Activated T-helper 1 cell treated with Interleukin-2 at 50 U/mL for 16 hours (primary cell): ENCODE measurements around the gene SRGAP2C.
"Not testable (repeated sequence)": the region's sequence is repeated elsewhere in the genome, so short reads cannot be mapped to it uniquely, and the experiment has no call there.

Experiments used
- DNase-seq: peaks from one replicate; pipeline ENCODE4 v3.0.0-alpha.2; 2020; ENCODE audit warnings: low read depth

SRGAP2C gene

GRCh38 chr1:121279548-121279898, 94.7 kb downstream of the SRGAP2C start:
- DNase-seq: not testable (repeated sequence)

- DNase-seq: not testable (repeated sequence)
Observed at GRCh38 chr1:121280699-121281317, 96.0 kb downstream of the SRGAP2C start.

GRCh38 chr1:121281480-121281879, 96.7 kb downstream of the SRGAP2C start:
- DNase-seq: not testable (repeated sequence)

GRCh38 chr1:121283587-121284180, 98.9 kb downstream of the SRGAP2C start:
- DNase-seq: not testable (repeated sequence)

GRCh38 chr1:121292590-121292989, 107.8 kb downstream of the SRGAP2C start:
- not testable (repeated sequence) for DNase-seq

- not testable (repeated sequence) for DNase-seq
Observed at GRCh38 chr1:121293263-121294204, 108.8 kb downstream of the SRGAP2C start.

GRCh38 chr1:121294205-121294570, 109.4 kb downstream of the SRGAP2C start:
- DNase-seq: not testable (repeated sequence)

GRCh38 chr1:121296563-121296962, 111.8 kb downstream of the SRGAP2C start:
- not testable (repeated sequence) for DNase-seq

- not testable (repeated sequence) for DNase-seq
Observed at GRCh38 chr1:121298529-121298928, 113.8 kb downstream of the SRGAP2C start.

GRCh38 chr1:121299514-121300149, 114.9 kb downstream of the SRGAP2C start:
- not testable (repeated sequence) for DNase-seq

GRCh38 chr1:121301876-121302275, 117.1 kb downstream of the SRGAP2C start:
- not testable (repeated sequence) for DNase-seq

GRCh38 chr1:121307759-121308158, 123.0 kb downstream of the SRGAP2C start:
- DNase-seq: not testable (repeated sequence)

- DNase-seq: not testable (repeated sequence)
Observed at GRCh38 chr1:121315509-121315908, 130.7 kb downstream of the SRGAP2C start.

GRCh38 chr1:121316081-121316480, 131.3 kb downstream of the SRGAP2C start:
- not testable (repeated sequence) for DNase-seq

- not testable (repeated sequence) for DNase-seq
Observed at GRCh38 chr1:121317491-121318468, 133.0 kb downstream of the SRGAP2C start.

GRCh38 chr1:121318687-121319086, 133.9 kb downstream of the SRGAP2C start:
- not testable (repeated sequence) for DNase-seq

- not testable (repeated sequence) for DNase-seq
Observed at GRCh38 chr1:121321660-121322059, 136.9 kb downstream of the SRGAP2C start.

- DNase-seq: not testable (repeated sequence)
Observed at GRCh38 chr1:121324726-121325125, 140.0 kb downstream of the SRGAP2C start.

GRCh38 chr1:121332141-121332540, 147.4 kb downstream of the SRGAP2C start:
- DNase-seq: not testable (repeated sequence)

GRCh38 chr1:121332599-121333562, 148.1 kb downstream of the SRGAP2C start:
- not testable (repeated sequence) for DNase-seq
